Mucosa of rectum (tissue), 2 donors: ENCODE measurements around the gene TLR6.

Experiments
- H3K27ac ChIP-seq, 2 donors: one replicate each; pipeline ENCODE4 v1.7.0; 2013; ENCODE audit warnings: inconsistent platforms in 2 of 2, low read depth in 2 of 2, low read length in 2 of 2
- H3K27me3 ChIP-seq, 2 donors: one replicate each; pipeline ENCODE4 v1.7.0; 2013; ENCODE audit warnings: low read length in 2 of 2; ENCODE audit not compliant: control insufficient read depth in 2 of 2, insufficient read depth in 2 of 2
- H3K36me3 ChIP-seq, 2 donors: one replicate each; pipeline ENCODE4 v1.7.0; 2013; ENCODE audit warnings: low read length in 2 of 2; ENCODE audit not compliant: control insufficient read depth in 2 of 2, insufficient read depth in 2 of 2
- H3K4me1 ChIP-seq, 2 donors: one replicate each; pipeline ENCODE4 v1.7.0; 2013; ENCODE audit warnings: low read length in 2 of 2, mild to moderate bottlenecking in 1 of 2; ENCODE audit not compliant: control insufficient read depth in 2 of 2, insufficient read depth in 2 of 2
- H3K4me3 ChIP-seq, 2 donors: one replicate each; pipeline ENCODE4 v1.7.0; 2013; ENCODE audit warnings: low read length in 2 of 2
- H3K9ac ChIP-seq, 2 donors: one replicate each; pipeline ENCODE4 v1.7.0; 2013; ENCODE audit warnings: low read length in 2 of 2, low read depth in 1 of 2, mild to moderate bottlenecking in 1 of 2
- H3K9me3 ChIP-seq, 2 donors: one replicate each; pipeline ENCODE4 v1.7.0; 2013; ENCODE audit warnings: low read length in 2 of 2; ENCODE audit not compliant: control insufficient read depth in 2 of 2
- donor health status: healthy.
- donor health status: Normal muscosa, but diverticular disease.

The TLR6 gene

GRCh38 chr4:38831653-38832052 lies 25.0 kb downstream of the TLR6 start:
- H3K9ac ChIP-seq = no peak overlapping the region
- no peak overlapping the region for H3K4me3 ChIP-seq
- no peak overlapping the region for H3K27ac ChIP-seq
- peaks cover 0 to 3% of the 10 kb centered on the region in 2 donors for H3K9me3 ChIP-seq
- H3K4me1 ChIP-seq = no peaks in the 10 kb centered on the region
- no peaks in the 10 kb centered on the region for H3K27me3 ChIP-seq
- no peaks in the 10 kb centered on the region for H3K36me3 ChIP-seq

- Histone ChIP-seq H3K4me1 (no peaks in the 10 kb centered on the region), H3K27ac (no peak overlapping the region), H3K9me3 (no peaks in the 10 kb centered on the region), H3K9ac (no peak overlapping the region), H3K36me3 (no peaks in the 10 kb centered on the region), H3K27me3 (no peaks in the 10 kb centered on the region), H3K4me3 (no peak overlapping the region)
Measured at GRCh38 chr4:38829237-38829636, 27.4 kb downstream of the TLR6 start.

DNA sequence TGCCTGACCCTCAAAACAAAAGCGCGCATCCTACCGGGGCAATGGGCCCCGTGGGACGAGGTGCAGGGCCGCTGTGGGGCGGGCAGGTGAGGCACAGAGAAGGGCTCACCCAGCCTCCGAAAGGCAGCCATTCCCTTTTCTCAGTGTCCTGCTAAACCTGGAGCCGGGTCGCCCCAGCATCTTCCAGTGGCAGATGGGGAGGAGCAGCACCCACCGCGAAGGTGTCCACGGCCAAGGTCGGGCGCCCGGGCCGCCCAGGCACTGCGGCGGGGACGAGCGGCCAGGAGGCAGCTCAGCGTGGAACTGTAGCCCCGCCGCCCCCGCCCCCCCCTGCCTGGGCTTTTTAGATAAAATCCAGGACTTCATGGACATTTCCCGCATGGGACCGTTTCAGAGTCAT lies 32.9 kb downstream of the TLR6 start:
- no peak overlapping the region for H3K27ac ChIP-seq
- H3K27me3 ChIP-seq = no peaks in the 10 kb centered on the region
- no peaks in the 10 kb centered on the region for H3K36me3 ChIP-seq
- no peak overlapping the region for H3K9ac ChIP-seq
- H3K4me3 ChIP-seq = no peak overlapping the region
- no peaks in the 10 kb centered on the region for H3K4me1 ChIP-seq
- H3K9me3 ChIP-seq = peaks cover 3 to 6% of the 10 kb centered on the region in 2 donors

DNA sequence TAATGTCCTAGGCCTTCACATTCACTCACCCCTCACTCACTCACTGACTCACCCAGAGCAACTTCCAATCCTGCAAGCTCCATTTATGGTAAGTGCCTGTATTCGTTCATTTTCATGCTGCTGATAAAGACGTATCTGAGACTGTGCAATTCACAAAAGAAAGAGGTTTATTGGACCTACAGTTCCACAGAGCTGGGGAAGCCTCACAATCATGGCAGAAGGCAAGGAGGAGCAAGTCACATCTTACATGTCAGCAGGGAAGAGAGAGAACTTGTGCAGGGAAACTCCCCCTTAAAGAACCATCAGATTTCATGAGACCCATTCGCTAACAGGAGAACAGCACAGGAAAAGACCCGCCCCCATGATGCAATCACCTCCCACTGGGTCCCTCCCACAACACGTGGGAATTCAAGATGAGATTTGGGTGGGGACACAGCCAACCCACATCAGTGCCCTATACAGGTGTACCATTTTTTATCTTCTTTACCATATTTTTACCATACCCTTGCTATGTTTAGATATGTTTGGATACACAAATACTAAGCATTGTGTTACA lies 33.8 kb downstream of the TLR6 start:
- Histone ChIP-seq H3K9me3 (peaks cover 3 to 6% of the 10 kb centered on the region in 2 donors), H3K36me3 (no peaks in the 10 kb centered on the region), H3K4me3 (no peak overlapping the region), H3K27me3 (no peaks in the 10 kb centered on the region), H3K4me1 (no peaks in the 10 kb centered on the region), H3K9ac (no peak overlapping the region), H3K27ac (no peak overlapping the region)

DNA sequence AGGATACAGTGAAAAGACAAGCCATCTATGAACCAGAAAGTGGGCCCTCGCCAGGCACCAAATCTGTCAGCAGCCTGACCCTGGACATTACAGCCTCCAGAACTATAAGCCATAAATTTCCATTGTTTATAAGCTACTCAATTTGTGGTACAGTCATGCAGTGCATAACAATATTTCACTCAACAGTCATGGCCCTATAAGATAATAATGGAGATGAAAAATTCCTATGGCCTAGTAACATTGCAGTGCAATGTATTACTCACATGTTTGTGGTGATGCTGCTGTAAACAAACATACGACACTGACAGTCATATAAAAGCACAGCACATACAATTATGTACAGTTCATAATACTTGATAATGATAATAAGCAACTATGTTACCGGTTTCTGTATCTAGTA lies 34.9 kb downstream of the TLR6 start:
- Histone ChIP-seq H3K36me3 (no peaks in the 10 kb centered on the region), H3K4me3 (no peak overlapping the region), H3K27ac (no peak overlapping the region), H3K4me1 (no peaks in the 10 kb centered on the region), H3K27me3 (no peaks in the 10 kb centered on the region), H3K9ac (no peak overlapping the region), H3K9me3 (peaks cover 3 to 6% of the 10 kb centered on the region in 2 donors)

DNA sequence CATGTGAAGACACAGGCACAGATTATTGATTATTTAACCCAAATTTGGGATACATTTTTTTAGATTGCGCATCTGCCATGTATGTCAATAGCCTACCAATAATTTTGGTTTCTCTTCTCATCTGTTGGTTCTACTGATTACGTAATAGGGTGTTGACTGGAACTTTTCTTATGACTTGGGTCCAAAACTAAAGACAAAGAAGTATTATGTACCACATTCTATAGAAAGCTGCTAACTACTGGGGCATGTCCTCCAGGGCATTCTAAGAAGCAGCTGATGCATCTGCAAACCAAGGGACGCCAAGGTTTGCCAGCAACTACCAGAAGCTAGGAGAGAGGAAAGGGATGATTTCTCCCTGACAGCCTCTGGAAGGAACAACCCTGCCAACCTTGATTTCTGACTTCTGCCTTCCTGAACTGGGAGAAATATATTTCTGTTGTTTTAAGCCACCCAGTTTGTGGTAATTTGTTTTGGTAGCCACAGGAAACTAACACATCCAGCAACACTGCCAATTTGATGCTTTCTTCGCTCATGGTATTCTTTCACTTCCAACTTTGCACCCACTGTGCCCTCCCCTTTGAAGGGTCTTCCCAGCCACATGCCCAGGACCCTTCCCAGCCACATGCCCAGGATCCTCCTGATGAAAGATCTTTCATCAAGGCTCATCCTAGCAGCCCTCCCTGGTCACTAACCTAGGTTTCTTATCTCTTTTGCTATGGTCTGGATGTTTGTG lies 36.1 kb downstream of the TLR6 start:
- Histone ChIP-seq H3K27me3 (no peaks in the 10 kb centered on the region), H3K27ac (no peak overlapping the region), H3K4me1 (no peaks in the 10 kb centered on the region), H3K4me3 (no peak overlapping the region), H3K9ac (no peak overlapping the region), H3K36me3 (no peaks in the 10 kb centered on the region), H3K9me3 (peaks cover 3 to 6% of the 10 kb centered on the region in 2 donors)

- Histone ChIP-seq H3K36me3 (no peaks in the 10 kb centered on the region), H3K4me1 (no peaks in the 10 kb centered on the region), H3K9me3 (peaks cover 3 to 6% of the 10 kb centered on the region in 2 donors), H3K4me3 (no peak overlapping the region), H3K9ac (no peak overlapping the region), H3K27me3 (no peaks in the 10 kb centered on the region), H3K27ac (no peak overlapping the region)
Measured at GRCh38 chr4:38819569-38819968, 37.0 kb downstream of the TLR6 start.

- H3K9me3 ChIP-seq = peaks cover 3 to 6% of the 10 kb centered on the region in 2 donors
- H3K27ac ChIP-seq = no peak overlapping the region
- H3K27me3 ChIP-seq = no peaks in the 10 kb centered on the region
- H3K9ac ChIP-seq = no peak overlapping the region
- no peaks in the 10 kb centered on the region for H3K36me3 ChIP-seq
- H3K4me3 ChIP-seq = no peak overlapping the region
- no peaks in the 10 kb centered on the region for H3K4me1 ChIP-seq
Measured at GRCh38 chr4:38818441-38818976, 38.1 kb downstream of the TLR6 start.

GRCh38 chr4:38815885-38816782 lies 40.5 kb downstream of the TLR6 start:
- no peak overlapping the region for H3K4me3 ChIP-seq
- H3K4me1 ChIP-seq = no peaks in the 10 kb centered on the region
- H3K27ac ChIP-seq = peak overlapping the region; percentile 45 to 67
- H3K36me3 ChIP-seq = no peaks in the 10 kb centered on the region
- H3K27me3 ChIP-seq = no peaks in the 10 kb centered on the region
- H3K9ac ChIP-seq = no peak overlapping the region
- no peaks in the 10 kb centered on the region for H3K9me3 ChIP-seq

DNA sequence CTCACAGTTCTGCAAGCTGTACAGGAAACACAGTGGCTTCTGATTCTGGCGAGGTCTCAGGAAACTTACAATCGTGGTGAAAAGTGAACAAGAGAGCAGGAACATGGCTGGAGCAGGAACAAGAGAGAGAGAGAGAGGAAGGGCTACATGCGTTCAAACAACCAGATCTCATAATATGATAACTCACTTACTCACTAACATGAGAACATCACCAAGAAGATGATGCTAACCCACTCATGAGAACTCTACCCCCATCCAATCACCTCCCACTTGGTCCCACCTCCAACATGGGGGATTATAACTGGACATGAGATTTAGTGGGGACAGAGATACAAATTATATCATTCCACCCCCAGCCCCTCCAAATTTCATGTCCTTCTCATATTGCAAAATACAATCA lies 42.2 kb downstream of the TLR6 start:
- Histone ChIP-seq H3K4me3 (no peak overlapping the region), H3K9me3 (no peaks in the 10 kb centered on the region), H3K27me3 (no peaks in the 10 kb centered on the region), H3K9ac (no peak overlapping the region), H3K4me1 (no peaks in the 10 kb centered on the region), H3K27ac (no peak overlapping the region), H3K36me3 (no peaks in the 10 kb centered on the region)
